Measurements from ENCODE around the gene RAPGEF1. TPM values are rescaled to one million over a fixed set of nuclear protein-coding genes. Genes with fewer than 3 reads are reported as not detected.
A peak's percentile ranks its signal among the peaks of the same experiment; 100 is the strongest.

The RAPGEF1 gene
- total and polyA plus RNA-seq, 2 experiments from 2014 or later: 3.3 to 24.1 TPM

- Histone ChIP-seq H3F3A (ENCODE audit: insufficient read depth) (peaks cover 10% of the 10 kb centered on the region; the same call in 1 of the 2 replicates), H3K27me3 (replicated peaks; ENCODE audit: insufficient read depth) (no peaks in the 10 kb centered on the region), H3K36me3 (ENCODE audit: low read depth) (no peaks in the 10 kb centered on the region), H3K27ac (no peak overlapping the region), H3K79me2 (ENCODE audit: insufficient read depth) (peaks cover 7% of the 10 kb centered on the region), H3K9me2 (ENCODE audit: insufficient read depth) (no peaks in the 10 kb centered on the region), H3K4me1 (ENCODE audit: insufficient read depth) (peaks cover 4% of the 10 kb centered on the region; the same call in 1 of the 2 replicates), H2AFZ (no peak overlapping the region), H3K4me3 (no peak overlapping the region), H3K9ac (no peak overlapping the region), H4K20me1 (ENCODE audit: insufficient read depth) (no peaks in the 10 kb centered on the region), H3K9me3 (ENCODE audit: low read depth) (no peaks in the 10 kb centered on the region), H3K4me2 (ENCODE audit: unreplicated experiment) (no peak overlapping the region)
- TF ChIP-seq EZH2phosphoT487 (IDR thresholded peaks at IDR 0.05; ENCODE audit: insufficient read depth, low read depth): no peak
- no peak for TF ChIP-seq EZH2 (IDR thresholded peaks at IDR 0.05; ENCODE audit: insufficient read depth, poor library complexity, severe bottlenecking)
- in situ Hi-C loops (cut with MboI): loop anchor here (5.0 to 25.0 kb wide), 2 partner anchors 156 to 381 kb away; no protein-coding TSS in a partner anchor
- DNase-seq: peak; percentile 63
- 30 to 52% methylated on average over 1 of the region's 1 CpG for WGBS, 2 experiments (ENCODE audit: low coverage in 1 of 2, low lambda C conversion rate in 2 of 2, missing lambda C conversion rate in 2 of 2)
These were observed 3.6 kb upstream of the RAPGEF1 start for GRCh38 chr9:131743501-131743900.

GRCh38 chr9:131743096-131743495 lies 3.2 kb upstream of the RAPGEF1 start:
- no peak overlapping the region for H3K4me2 ChIP-seq (ENCODE audit: unreplicated experiment)
- H3F3A ChIP-seq (ENCODE audit: insufficient read depth): peaks cover 10% of the 10 kb centered on the region; the same call in 1 of the 2 replicates
- no peak overlapping the region for H3K9ac ChIP-seq
- H3K27me3 ChIP-seq (replicated peaks; ENCODE audit: insufficient read depth): no peaks in the 10 kb centered on the region
- WGBS, 2 experiments (ENCODE audit: low coverage in 1 of 2, low lambda C conversion rate in 2 of 2, missing lambda C conversion rate in 2 of 2): 62 to 67% methylated on average over 2 of the region's 2 CpGs
- H3K79me2 ChIP-seq (ENCODE audit: insufficient read depth): peaks cover 11% of the 10 kb centered on the region
- no peak overlapping the region for H3K4me3 ChIP-seq
- no peak for DNase-seq
- TF ChIP-seq EZH2 (IDR thresholded peaks at IDR 0.05; ENCODE audit: insufficient read depth, poor library complexity, severe bottlenecking) (no peak), EZH2phosphoT487 (IDR thresholded peaks at IDR 0.05; ENCODE audit: insufficient read depth, low read depth) (no peak)
- peaks cover 7% of the 10 kb centered on the region; the same call in 1 of the 2 replicates for H3K4me1 ChIP-seq (ENCODE audit: insufficient read depth)
- H3K9me2 ChIP-seq (ENCODE audit: insufficient read depth): no peaks in the 10 kb centered on the region
- H3K27ac ChIP-seq: no peak overlapping the region
- no peaks in the 10 kb centered on the region for H3K9me3 ChIP-seq (ENCODE audit: low read depth)
- in situ Hi-C loops (cut with MboI): loop anchor here (5.0 to 25.0 kb wide), 2 partner anchors 156 to 381 kb away; no protein-coding TSS in a partner anchor
- no peaks in the 10 kb centered on the region for H4K20me1 ChIP-seq (ENCODE audit: insufficient read depth)
- H3K36me3 ChIP-seq (ENCODE audit: low read depth): no peaks in the 10 kb centered on the region
- H2AFZ ChIP-seq: no peak overlapping the region

GRCh38 chr9:131740898-131741297 lies 1.0 kb upstream of the RAPGEF1 start:
- no peaks in the 10 kb centered on the region for H3K9me2 ChIP-seq (ENCODE audit: insufficient read depth)
- 74 to 80% methylated on average over 4 to 5 of the region's 5 CpGs for WGBS, 2 experiments (ENCODE audit: low coverage in 1 of 2, low lambda C conversion rate in 2 of 2, missing lambda C conversion rate in 2 of 2)
- no peak overlapping the region for H3K9ac ChIP-seq
- TF ChIP-seq EZH2phosphoT487 (IDR thresholded peaks at IDR 0.05; ENCODE audit: insufficient read depth, low read depth) (no peak), EZH2 (IDR thresholded peaks at IDR 0.05; ENCODE audit: insufficient read depth, poor library complexity, severe bottlenecking) (no peak)
- no peaks in the 10 kb centered on the region for H4K20me1 ChIP-seq (ENCODE audit: insufficient read depth)
- in situ Hi-C loops (cut with MboI): loop anchor here (5.0 to 25.0 kb wide), 2 partner anchors 154 to 379 kb away; no protein-coding TSS in a partner anchor
- no peak overlapping the region for H2AFZ ChIP-seq
- H3K27ac ChIP-seq: no peak overlapping the region
- peaks cover 10% of the 10 kb centered on the region; the same call in 1 of the 2 replicates for H3F3A ChIP-seq (ENCODE audit: insufficient read depth)
- no peak overlapping the region for H3K4me3 ChIP-seq
- peaks cover 33% of the 10 kb centered on the region for H3K79me2 ChIP-seq (ENCODE audit: insufficient read depth)
- H3K4me2 ChIP-seq (ENCODE audit: unreplicated experiment): no peak overlapping the region
- peaks cover 7% of the 10 kb centered on the region; the same call in 1 of the 2 replicates for H3K4me1 ChIP-seq (ENCODE audit: insufficient read depth)
- H3K9me3 ChIP-seq (ENCODE audit: low read depth): no peaks in the 10 kb centered on the region
- DNase-seq: no peak
- no peaks in the 10 kb centered on the region for H3K27me3 ChIP-seq (replicated peaks; ENCODE audit: insufficient read depth)
- no peaks in the 10 kb centered on the region for H3K36me3 ChIP-seq (ENCODE audit: low read depth)

- H3K4me2 ChIP-seq (ENCODE audit: unreplicated experiment): peak overlapping the region; percentile 92
- H3K9me2 ChIP-seq (ENCODE audit: insufficient read depth): no peaks in the 10 kb centered on the region
- peak; percentile 79 for DNase-seq
- no peaks in the 10 kb centered on the region for H3K9me3 ChIP-seq (ENCODE audit: low read depth)
- 1 to 2% methylated on average over 68 to 77 of the region's 96 CpGs for WGBS, 2 experiments (ENCODE audit: low coverage in 1 of 2, low lambda C conversion rate in 2 of 2, missing lambda C conversion rate in 2 of 2)
- peaks cover 13% of the 10 kb centered on the region for H3K4me1 ChIP-seq (ENCODE audit: insufficient read depth)
- H3K27ac ChIP-seq: peak overlapping the region; percentile 37
- in situ Hi-C loops (cut with MboI): loop anchor here (25.0 kb wide), 1 partner anchor 377 kb away; no protein-coding TSS in a partner anchor
- H3K9ac ChIP-seq: peak overlapping the region; percentile 80
- peak overlapping the region; percentile 79 for H3K4me3 ChIP-seq
- no peaks in the 10 kb centered on the region for H3K36me3 ChIP-seq (ENCODE audit: low read depth)
- H3K27me3 ChIP-seq (replicated peaks; ENCODE audit: insufficient read depth): no peaks in the 10 kb centered on the region
- peaks cover 10% of the 10 kb centered on the region for H3F3A ChIP-seq (ENCODE audit: insufficient read depth)
- H3K79me2 ChIP-seq (ENCODE audit: insufficient read depth): peaks cover 49% of the 10 kb centered on the region
- no peaks in the 10 kb centered on the region; the same call in 1 of the 2 replicates for H4K20me1 ChIP-seq (ENCODE audit: insufficient read depth)
- TF ChIP-seq EZH2 (IDR thresholded peaks at IDR 0.05; ENCODE audit: insufficient read depth, poor library complexity, severe bottlenecking) (no peak), EZH2phosphoT487 (IDR thresholded peaks at IDR 0.05; ENCODE audit: insufficient read depth, low read depth) (no peak)
- peak overlapping the region; percentile 7; the same call in 1 of the 2 replicates for H2AFZ ChIP-seq
These were observed 530 bp downstream of the RAPGEF1 start for GRCh38 chr9:131739133-131739958.
